GM18517 (cell line): ENCODE data around the gene DCAKD.

ENCODE experiments used
- ATAC-seq: cut with Tn5 transposase; IDR thresholded peaks from one replicate; pipeline ENCODE4 v1.9.1; 2021; ENCODE audit warnings: mild to moderate bottlenecking, moderate library complexity; ENCODE audit not compliant: unreplicated experiment

DCAKD gene, protein sequence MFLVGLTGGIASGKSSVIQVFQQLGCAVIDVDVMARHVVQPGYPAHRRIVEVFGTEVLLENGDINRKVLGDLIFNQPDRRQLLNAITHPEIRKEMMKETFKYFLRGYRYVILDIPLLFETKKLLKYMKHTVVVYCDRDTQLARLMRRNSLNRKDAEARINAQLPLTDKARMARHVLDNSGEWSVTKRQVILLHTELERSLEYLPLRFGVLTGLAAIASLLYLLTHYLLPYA

DNA sequence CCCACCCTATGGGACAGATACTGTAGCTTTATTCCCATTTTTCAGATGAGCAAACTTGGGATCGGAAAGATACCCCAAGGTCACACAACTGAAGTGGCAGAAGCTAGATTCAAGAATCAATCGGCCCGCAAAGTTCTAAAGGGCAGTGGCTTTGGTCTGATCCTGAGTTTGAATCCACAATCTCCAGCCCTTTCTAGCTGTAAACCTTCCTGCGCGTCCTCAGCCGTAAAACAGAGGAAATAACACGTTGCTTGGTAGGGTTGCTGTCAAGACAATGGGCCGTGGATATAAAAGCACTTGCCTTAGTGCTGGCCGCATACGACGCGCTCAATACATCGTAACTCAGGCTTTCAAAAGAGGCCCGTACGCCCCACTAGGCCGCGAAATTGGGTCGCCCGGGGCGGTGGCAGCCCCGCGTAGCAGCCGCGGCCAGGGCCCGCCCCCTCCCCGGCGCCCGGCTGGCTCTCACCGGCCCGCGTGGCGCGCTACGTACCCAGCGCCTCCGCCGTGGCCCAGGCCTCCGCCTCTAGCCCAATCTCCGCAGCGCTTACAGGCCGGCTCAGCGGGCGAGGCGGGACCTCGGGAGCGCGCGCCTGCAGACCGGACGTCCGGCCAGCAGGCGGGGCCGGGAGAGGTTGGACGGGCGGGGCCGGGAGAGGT is at the start of gene DCAKD:
Gene DCAKD (minus strand): TSS at position 573 of the 660 bp plus-strand sequence. CDS start 16,747 bp downstream, outside the sequence.
- peak; percentile 72 for ATAC-seq

DNA sequence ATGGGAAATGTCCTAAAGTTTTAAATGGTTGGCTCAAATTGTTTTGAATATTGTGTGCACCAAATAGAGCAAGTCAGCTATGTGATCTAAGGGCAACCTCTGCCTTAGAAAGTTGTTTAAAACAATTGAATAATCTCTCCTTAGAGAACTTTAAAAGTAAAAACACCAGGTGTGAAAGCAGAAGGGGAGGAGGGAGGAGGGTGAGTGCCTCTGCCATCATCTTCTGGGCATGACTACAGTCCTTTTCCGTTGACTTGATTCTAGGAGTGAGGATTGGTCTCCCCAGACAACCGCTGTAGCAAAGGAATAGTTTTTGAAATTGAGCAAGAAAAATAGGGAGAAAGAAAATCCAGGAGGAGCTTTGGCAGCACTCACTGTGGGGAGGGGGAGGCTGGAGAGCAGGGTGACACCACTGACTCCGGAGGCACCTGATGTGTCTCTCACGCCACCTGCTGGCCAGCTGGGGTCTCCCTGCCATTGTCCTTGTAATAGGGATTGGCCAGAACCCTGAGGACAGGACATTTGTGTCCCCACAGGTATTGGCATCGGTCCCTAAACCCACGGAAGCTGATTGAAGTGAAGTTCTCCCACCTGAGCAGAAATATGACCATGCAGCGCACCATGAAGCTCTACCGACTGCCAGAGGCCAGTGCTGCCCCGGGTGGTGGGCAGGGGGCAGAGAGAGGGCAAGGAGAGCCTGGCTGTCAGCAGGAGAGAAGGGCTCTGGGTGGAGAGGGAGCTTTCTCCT is 47.6 kb upstream of the DCAKD start:
- ATAC-seq = no peak

DNA sequence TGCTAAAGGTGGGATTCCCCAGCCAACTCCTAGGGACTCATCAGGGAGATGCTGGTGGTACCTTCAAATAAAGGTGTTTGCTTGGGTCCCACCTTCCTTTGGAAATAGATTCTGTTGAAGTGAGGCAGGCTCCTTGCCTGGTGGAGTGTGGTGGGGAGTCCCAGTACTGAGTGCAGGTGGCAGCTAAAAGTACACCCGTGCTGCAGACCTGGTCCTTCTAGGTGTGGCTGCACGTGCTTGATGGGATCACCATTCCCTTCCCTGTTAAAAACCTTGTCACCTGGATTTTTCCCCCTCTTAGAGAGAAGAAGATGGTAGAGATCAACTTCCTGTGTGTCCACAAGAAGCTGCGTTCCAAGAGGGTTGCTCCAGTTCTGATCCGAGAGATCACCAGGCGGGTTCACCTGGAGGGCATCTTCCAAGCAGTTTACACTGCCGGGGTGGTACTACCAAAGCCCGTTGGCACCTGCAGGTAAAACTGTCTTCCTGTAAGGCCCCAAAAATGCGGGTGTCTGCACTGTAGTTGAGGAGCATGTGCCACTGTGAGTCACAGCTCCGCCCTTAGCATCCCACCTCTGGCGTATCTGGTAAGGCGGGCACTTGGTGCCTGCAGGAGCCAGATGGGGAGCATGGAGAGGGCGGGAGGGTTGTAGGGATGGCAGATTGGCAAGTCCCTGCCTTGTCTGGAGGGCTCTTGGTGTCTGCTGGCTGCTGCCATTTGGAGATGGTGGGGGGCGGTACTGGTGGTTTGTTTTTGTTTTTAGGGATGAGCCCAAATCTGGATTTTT is 46.8 kb upstream of the DCAKD start:
- no peak for ATAC-seq

DNA sequence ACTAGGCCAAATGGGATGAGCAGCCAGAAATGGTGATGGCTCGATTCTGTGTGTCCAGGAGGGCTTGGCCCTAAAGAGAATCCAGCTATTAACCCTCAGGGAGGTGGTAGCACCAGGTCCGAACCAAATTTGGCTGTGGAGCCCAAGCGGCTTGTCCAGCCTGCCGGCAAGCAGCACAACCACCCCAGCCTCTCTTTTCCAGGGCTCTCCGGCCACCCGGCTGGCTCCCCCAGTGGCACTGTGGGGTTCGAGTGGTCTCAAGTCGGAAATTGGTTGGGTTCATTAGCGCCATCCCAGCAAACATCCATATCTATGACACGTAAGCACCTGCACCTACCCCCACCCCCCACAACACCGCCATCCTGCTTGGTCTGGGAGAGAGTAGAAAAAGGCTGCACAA is 45.5 kb upstream of the DCAKD start:
- no peak for ATAC-seq

DNA sequence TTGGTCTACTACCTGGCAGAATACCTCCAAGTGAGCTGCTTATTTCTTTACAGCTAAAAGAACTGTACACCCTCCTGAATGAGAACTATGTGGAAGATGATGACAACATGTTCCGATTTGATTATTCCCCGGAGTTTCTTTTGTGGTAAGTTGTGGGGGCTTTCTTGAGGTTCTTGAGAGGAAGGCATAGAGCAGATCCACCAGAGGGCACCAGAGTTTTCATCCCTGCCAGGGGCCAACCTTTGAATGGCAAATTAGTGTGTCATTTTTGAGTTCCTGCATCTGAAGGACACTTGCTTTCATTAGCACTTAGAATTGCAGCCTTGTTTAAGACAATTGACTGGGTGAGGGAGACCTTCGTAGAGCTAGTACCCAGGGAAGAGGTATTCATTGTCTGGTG is 44.7 kb upstream of the DCAKD start:
- no peak for ATAC-seq

DNA sequence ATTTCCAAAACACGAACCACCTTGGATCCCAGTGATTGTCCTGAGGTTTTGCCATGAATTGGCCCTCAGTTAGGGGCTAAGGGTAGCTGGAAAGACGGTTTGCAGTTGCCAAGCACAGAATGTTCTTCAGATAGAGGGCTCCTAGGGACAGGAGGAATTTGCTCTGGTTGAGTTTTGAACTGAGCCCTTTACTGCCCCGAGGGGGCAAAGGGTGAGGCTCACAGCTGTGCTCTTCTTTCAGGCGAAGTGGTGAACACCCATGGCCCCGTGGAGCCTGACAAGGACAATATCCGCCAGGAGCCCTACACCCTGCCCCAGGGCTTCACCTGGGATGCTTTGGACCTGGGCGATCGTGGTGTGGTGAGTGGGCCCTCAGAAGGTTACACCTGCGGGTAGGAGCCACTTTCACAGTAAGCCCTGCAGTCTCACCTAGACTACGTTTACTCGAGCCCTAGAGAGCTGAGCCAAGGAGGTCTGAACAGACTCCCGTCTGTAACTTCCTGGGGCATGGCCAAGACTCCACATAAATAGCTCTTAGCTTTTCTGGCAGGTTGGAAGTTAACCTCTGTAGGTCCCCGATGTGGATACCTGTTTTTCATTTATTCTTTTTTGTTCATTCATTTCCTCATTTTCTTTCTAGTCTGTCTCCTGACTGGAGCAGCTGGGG is 42.1 kb upstream of the DCAKD start:
- ATAC-seq = no peak

DNA sequence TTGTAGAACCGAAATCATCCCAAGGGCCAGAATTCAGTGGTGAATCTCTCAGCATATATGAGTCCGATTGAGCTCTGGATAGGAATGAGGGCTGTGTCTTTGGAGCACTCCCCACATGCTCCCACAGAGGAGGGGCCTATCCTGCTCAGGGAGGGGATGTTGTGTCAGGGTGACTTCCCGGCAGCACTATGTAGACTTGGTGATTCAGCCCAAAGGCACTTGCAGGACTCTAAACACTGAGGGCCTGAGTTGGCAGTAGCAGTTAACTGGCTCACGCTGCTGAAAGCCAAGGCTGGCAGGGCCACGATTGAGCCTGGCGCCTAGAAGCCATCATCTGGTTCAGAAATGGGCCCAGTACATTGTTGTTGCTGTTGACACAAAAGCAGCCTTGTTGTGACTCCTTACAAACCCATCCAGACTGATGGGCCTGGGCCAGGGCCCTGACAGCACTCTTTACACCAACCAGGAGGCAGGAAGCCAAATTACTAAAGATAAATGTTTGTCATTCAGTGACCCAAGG is 41.5 kb upstream of the DCAKD start:
- ATAC-seq = no peak

DNA sequence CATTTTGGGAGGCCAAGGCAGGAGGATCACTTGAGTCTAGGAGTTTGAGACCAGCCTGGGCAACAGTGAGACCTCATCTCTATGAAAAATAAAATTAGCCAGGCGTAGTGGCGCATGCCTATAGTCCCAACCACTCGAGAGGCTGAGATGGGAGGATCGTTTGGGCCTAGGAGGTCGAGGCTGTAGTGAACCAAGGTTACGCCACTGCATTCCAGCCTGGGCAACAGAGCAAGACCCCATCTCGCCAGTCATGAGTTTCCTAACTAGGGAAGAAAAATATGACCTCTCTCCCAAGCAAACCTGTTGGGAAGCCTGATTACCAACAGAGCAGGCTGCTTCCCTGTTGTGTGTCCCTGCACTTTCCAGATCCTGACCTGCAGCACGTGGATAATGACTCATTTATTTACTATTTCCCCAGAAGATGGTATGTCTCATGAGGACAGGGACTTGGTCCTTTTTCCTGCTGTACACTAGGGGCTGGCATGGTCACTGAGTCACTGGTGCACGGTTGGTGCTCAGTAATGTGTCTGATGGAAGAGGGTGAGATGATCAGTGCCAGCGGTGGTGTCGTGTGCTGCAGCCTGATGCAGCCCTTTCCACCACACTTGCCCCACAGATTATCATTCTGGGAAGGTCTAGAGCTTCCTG is 40.5 kb upstream of the DCAKD start:
- ATAC-seq = no peak

DNA sequence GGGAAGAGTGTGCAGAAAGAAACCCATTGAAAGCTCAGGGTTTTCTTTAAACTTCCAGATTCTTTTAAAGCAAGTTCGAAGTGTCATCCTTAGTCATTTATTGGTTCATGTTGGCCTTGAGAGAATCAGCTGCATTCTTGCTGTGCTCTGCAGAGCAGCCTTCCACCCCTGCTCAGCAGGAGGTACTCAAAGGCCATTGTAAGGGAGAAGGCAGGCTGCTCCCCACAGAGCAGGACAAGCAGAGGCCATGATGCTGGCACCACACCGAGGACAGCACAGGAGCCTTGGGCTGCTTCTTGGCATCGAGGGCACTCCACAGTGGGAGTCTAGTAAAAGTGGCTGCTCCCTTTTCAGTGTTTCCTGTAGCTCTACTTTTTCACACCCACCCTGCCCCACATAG is 39.3 kb upstream of the DCAKD start:
- no peak for ATAC-seq

DNA sequence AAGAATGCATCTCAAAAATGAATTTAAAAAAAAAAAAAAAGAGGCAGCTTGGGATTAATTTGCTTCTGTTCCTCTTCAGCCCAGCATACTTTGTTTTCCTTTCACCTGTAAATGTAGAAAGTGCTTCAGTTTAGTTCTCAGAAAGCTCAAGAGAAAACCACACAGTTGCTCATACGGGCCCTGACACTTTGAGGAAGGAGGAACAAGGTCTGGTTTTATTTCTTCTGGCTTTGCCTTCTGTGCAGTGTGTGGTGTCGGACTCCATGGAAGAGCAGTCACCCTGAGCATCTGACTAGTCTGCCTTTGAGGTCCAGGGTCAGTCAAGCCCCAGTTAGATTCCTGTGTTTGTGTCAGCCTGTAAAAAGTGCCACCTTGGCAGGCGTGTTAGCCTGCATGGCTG is 37.3 kb upstream of the DCAKD start:
- ATAC-seq = no peak

DNA sequence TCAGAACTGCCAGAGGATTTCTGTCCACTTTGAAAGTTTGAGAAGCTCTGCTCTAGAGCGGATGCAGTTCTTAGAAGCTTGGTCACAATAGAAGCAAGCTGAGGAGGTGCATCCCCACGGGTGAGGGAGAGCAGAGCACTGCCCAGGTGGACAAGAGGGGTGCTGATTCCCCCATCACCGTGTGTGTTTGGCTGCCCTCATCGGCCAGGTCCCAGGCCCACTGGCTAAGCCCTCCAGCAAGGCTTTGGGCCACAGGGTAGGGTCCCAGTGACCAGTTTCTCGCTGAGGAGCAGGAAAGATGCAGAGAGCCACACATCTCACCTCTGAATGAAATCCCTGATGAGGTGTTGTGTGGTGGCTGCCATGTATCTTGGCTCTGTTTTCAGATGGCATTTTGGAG is 36.5 kb upstream of the DCAKD start:
- ATAC-seq = no peak

DNA sequence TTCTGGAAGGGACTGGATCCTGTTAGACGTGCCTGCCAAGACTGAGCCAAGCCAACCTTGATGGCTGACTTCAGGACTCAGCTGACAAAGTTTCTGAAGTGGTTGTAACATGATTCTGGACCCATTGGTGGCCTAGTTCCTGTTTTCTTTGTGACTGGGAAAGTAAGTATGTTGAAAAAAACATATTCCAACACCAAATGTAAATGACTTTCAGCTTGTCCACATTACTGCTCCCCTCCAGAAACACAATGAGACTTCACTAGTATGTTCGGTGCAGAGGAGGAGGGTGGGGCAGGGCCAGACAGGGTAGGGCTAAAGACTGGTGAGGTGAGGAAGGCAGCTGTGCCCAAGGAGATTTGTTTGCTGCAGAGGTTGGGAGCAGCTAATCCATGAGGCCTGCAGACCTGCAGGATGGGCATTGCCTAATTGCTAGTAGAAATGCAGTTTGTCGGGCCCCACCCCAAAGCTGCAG is 36.1 kb upstream of the DCAKD start:
- ATAC-seq = no peak

DNA sequence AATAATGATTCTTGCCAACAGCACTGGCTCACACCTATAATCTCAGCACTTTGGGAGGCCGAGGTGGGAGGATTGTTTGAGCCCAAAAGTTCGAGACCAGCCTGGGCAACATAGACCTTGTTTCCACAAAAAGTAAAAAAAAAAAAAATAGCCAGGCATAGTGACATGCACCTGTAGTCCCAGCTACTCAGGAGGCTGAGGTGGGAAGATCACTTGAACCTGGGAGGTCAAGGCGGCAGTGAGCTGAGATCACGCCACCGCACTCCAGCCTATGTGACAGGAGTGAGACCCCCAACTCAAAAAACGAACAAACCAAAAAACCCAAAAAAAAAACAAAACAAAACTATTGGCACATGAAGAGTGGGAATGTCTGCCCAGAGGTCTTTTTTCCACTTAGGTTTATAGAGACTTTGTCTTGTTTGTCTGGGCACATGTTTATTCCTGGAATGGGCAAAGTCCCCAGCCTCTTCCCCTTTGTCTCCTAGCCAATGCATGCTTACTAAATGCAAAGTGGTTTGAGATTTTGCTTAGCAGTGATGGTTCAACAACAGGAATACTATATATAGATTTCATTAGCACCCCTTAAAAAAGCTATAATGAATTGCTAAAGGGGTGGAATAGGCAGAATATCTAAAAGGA is 35.6 kb upstream of the DCAKD start:
- ATAC-seq = no peak

DNA sequence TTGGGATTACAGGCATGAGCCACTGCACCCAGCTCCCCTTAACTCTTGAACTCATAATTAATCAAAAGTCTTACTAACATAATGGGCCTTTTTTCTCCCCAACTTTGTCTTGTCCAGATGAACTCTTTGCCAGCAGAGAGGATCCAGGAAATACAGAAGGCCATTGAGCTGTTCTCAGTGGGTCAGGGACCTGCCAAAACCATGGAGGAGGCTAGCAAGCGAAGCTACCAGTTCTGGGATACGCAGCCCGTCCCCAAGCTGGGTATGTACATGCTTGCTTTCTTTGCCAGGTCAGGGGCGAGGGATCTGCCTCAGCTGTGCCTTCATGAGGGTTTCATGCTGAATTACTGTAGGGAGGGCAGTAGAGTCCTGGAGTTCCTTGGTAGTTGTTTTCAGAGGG is 35.0 kb upstream of the DCAKD start:
- ATAC-seq = no peak

DNA sequence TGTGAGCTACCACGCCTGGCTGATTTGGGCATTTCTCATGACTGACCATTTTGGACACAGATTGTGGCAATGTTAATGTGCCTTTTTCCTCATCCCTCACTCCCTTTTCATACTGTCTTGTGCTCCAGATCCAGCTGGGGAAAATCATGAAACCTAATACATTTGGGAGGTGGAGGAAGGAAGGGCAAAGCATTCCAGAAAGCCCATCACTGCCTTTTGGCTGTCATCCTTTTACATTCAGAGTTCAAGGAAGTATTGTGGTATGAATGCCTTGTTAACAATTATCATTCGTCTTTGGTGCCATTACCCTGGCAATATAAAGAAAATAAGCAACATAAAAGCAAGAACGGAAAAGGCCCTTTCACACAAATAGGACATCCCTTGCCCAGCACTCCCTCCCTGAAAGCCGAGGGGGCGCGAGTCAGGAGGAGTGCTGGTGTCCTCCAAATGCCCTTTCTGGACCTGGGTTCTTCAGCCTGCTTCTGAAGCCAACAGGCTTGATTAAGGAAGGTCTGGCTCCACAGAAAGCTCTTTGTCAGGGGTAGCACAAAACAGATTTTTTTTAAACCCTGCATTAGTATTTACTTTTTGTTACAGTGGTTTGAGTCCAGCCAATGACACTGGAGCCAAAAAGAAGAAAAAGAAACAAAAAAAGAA is 29.7 kb upstream of the DCAKD start:
- no peak for ATAC-seq

DNA sequence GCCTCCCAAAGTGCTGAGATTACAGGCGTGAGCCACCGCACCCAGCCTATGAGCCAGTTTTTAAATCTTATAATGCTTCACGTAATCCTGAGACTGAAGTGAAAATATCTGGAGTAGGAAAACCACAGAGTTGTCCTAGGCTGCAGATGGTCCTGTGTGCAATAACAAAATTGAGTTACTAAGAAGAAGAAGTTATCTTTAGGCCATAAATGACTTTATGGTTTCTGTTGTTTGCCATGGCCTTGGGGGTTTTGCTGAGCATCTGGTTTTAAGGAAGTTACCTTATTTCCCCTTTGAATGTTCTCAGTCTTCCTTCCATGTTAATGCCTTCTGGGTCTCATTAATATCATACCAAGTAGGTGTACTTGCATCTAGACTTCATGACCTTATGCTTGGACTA is 26.2 kb upstream of the DCAKD start:
- ATAC-seq = no peak

DNA sequence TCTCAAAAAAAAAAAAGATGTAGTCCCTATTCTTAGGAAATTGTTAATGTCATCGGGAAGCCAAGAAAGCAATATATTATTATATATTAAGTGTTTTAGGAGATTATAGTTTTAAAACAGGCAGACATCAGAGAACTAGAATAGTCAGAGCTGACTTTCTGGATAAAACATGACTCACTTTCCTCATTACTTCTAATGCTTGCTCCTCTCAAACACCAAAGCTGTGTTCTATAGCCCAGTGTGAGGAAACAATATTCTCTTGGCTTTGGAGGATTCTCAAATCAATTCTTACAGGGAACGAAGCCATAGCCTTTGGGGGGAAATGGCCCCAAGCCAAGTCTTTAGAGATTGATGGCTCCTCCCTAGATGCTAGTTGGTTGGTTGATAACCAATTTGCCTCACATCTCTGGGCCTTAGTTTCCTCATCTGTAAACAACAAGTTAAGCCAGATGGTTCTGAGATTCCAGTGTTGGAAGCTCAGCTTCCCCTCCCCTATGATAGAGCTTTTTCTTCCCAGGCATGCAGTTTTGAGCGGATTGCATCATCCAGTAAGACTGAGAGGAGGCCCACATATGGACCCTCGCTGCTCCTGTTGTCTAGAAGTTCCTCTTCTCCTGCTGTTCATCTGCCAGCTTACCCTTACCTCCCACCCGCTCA is 22.1 kb upstream of the DCAKD start:
- ATAC-seq = no peak

DNA sequence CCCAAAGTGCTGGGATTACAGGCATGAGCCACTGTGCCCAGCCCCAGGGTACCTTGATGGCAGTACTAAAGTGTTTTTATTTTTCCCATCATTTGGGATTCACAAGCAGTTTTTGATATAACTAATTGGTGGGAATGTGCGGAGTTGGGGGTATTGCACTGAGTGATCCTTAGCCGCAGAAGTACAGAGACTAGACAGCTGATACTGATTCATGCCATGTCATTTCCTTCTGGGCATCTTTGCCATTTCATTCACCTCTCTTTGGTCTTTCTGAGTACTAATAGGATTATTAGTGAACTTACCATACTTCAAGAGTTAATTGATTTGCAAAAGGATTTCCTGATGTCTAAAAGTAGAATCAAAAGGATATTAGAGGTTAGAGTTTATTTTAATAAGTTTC is 19.4 kb upstream of the DCAKD start:
- no peak for ATAC-seq
